CD8-positive, alpha-beta memory T cell (primary cell): Measurements from ENCODE around the gene PLCXD1. TPM values are rescaled to one million over a fixed set of nuclear protein-coding genes. Genes with fewer than 3 reads are reported as not detected.
"Not testable (repeated sequence)": the region's sequence is repeated elsewhere in the genome, so short reads cannot be mapped to it uniquely, and the experiment has no call there.

Source experiments
- CTCF ChIA-PET: fragments of 350-600 bp; sonication (Branson Sonifier 250); formaldehyde crosslinking; loops from one replicate; lab custom pipeline; 2021; ENCODE audit warnings: antibody characterized with exemption; lab: Charles Lee
- POLR2A ChIA-PET: fragments of 350-600 bp; sonication (Branson Sonifier 250); formaldehyde crosslinking; loops from one replicate; lab custom pipeline; 2021; ENCODE audit warnings: antibody characterized with exemption; lab: Charles Lee
- DNase-seq, 5 donors: peaks; one replicate each; pipeline versions ENCODE4 v3.0.0 to v3.0.0-alpha.2; 2020 to 2022; ENCODE audit warnings: mixed read lengths in 1 of 5
- H3K27ac ChIP-seq: one replicate; pipeline ENCODE4 v1.7.0; 2013; ENCODE audit warnings: low read depth, mild to moderate bottlenecking, low read length, moderate library complexity
- H3K27me3 ChIP-seq: 2 replicates; pipeline ENCODE4 v1.7.0; 2013; ENCODE audit warnings: low read length, mild to moderate bottlenecking; ENCODE audit not compliant: insufficient read depth, poor library complexity, severe bottlenecking
- H3K36me3 ChIP-seq: 2 replicates; pipeline ENCODE4 v1.7.0; 2013; ENCODE audit warnings: mild to moderate bottlenecking, low read length, moderate library complexity; ENCODE audit not compliant: insufficient read depth
- H3K4me1 ChIP-seq: 2 replicates; pipeline ENCODE4 v1.7.0; 2013; ENCODE audit warnings: mild to moderate bottlenecking, low read length, moderate library complexity; ENCODE audit not compliant: insufficient read depth
- H3K4me3 ChIP-seq: 2 replicates; pipeline ENCODE4 v1.7.0; 2013; ENCODE audit warnings: mild to moderate bottlenecking, low read length
- H3K9me3 ChIP-seq: 2 replicates; pipeline ENCODE4 v1.7.0; 2013; ENCODE audit warnings: mild to moderate bottlenecking, low read length
- H3K27ac Mint-ChIP-seq, 8 donors: one replicate each; pipeline ENCODE4 v1.8.0; 2020 to 2021; ENCODE audit warnings: mixed read lengths in 8 of 8, mild to moderate bottlenecking in 6 of 8, inconsistent platforms in 3 of 8, moderate library complexity in 3 of 8
- H3K27me3 Mint-ChIP-seq, 2 donors: one replicate each; pipeline ENCODE4 v1.8.0; 2020 to 2021; ENCODE audit warnings: mixed read lengths in 2 of 2, mild to moderate bottlenecking in 1 of 2, moderate library complexity in 1 of 2
- H3K36me3 Mint-ChIP-seq, 3 donors: one replicate each; pipeline ENCODE4 v1.8.0; 2020 to 2021; ENCODE audit warnings: mixed read lengths in 3 of 3, inconsistent platforms in 1 of 3, mild to moderate bottlenecking in 1 of 3
- H3K4me1 Mint-ChIP-seq, 3 donors: one replicate each; pipeline ENCODE4 v1.8.0; 2020 to 2021; ENCODE audit warnings: mixed read lengths in 3 of 3, inconsistent platforms in 1 of 3, mild to moderate bottlenecking in 1 of 3
- H3K4me3 Mint-ChIP-seq, 7 donors: one replicate each; pipeline ENCODE4 v1.8.0; 2020 to 2021; ENCODE audit warnings: mixed read lengths in 7 of 7, mild to moderate bottlenecking in 6 of 7, moderate library complexity in 4 of 7, inconsistent platforms in 2 of 7
- H3K9me3 Mint-ChIP-seq, 5 donors: one replicate each; pipeline ENCODE4 v1.8.0; 2020 to 2022; ENCODE audit warnings: mixed read lengths in 5 of 5, mild to moderate bottlenecking in 3 of 5, moderate library complexity in 2 of 5, inconsistent platforms in 1 of 5
- polyA plus RNA-seq: library from polyadenylated mRNA; unstranded; fragments of 300-500 nt; fragmentation: Illumina TruSeq; gene quantifications from one replicate; pipeline ENCODE4 v1.2.3, GENCODE V29; 2021
- total RNA-seq, 2 experiments: library from RNA; stranded (reverse); gene quantifications; one replicate each; pipeline ENCODE4 v1.2.3, GENCODE V29; 2021

Gene PLCXD1
- total RNA-seq (10 to 100 TPM; 28.5 to 30.6 TPM), polyA plus RNA-seq (4.6 TPM)

GRCh38 chrX:281166-281999 lies at the start of gene PLCXD1:
Gene PLCXD1 (plus strand): TSS chrX:281381. CDS start chrX:284188, 2,807 bp downstream.
- no peaks in the 10 kb centered on the region for H3K9me3 Mint-ChIP-seq
- peaks cover 0 to 11% (median 4%) of the 10 kb centered on the region in 3 donors for H3K36me3 Mint-ChIP-seq
- Histone ChIP-seq H3K4me1 (peaks cover 5% of the 10 kb centered on the region), H3K9me3 (no peaks in the 10 kb centered on the region), H3K27ac (peak within 1 kb of the TSS; percentile 38), H3K36me3 (peaks cover 9% of the 10 kb centered on the region), H3K4me3 (no peak within 1 kb of the TSS), H3K27me3 (no peaks in the 10 kb centered on the region)
- peaks cover 11 to 52% (median 22%) of the 10 kb centered on the region in 3 donors for H3K4me1 Mint-ChIP-seq
- peak within 1 kb of the TSS in 4 of 8 donors; percentile 33 to 92 (median 52) for H3K27ac Mint-ChIP-seq
- no peaks in the 10 kb centered on the region for H3K27me3 Mint-ChIP-seq
- peak within 1 kb of the TSS in 6 of 7 donors; percentile 6 to 70 (median 46) for H3K4me3 Mint-ChIP-seq
- no peak for DNase-seq
- POLR2A ChIA-PET = no interaction called here
- CTCF ChIA-PET = no interaction called here

GRCh38 chrX:231637-232277 lies 49.4 kb upstream of the PLCXD1 start:
- H3K36me3 Mint-ChIP-seq, H3K9me3 Mint-ChIP-seq, H3K27ac Mint-ChIP-seq, H3K4me1 ChIP-seq, H3K4me3 Mint-ChIP-seq, H3K27me3 Mint-ChIP-seq, CTCF ChIA-PET, POLR2A ChIA-PET, H3K27me3 ChIP-seq, H3K4me1 Mint-ChIP-seq, H3K36me3 ChIP-seq, H3K4me3 ChIP-seq, H3K27ac ChIP-seq, DNase-seq, H3K9me3 ChIP-seq: not testable (repeated sequence)

- H3K27me3 ChIP-seq, DNase-seq, H3K27ac Mint-ChIP-seq, H3K4me3 ChIP-seq, H3K4me3 Mint-ChIP-seq, H3K4me1 Mint-ChIP-seq, H3K9me3 Mint-ChIP-seq, CTCF ChIA-PET, POLR2A ChIA-PET, H3K36me3 Mint-ChIP-seq, H3K27ac ChIP-seq, H3K4me1 ChIP-seq, H3K27me3 Mint-ChIP-seq, H3K36me3 ChIP-seq, H3K9me3 ChIP-seq: not testable (repeated sequence)
Observed at GRCh38 chrX:232278-232655, 48.9 kb upstream of the PLCXD1 start.

GRCh38 chrX:236201-236600 lies 45.0 kb upstream of the PLCXD1 start:
- H3K27ac Mint-ChIP-seq, POLR2A ChIA-PET, DNase-seq, H3K36me3 Mint-ChIP-seq, CTCF ChIA-PET, H3K4me3 ChIP-seq, H3K27me3 Mint-ChIP-seq, H3K27me3 ChIP-seq, H3K36me3 ChIP-seq, H3K27ac ChIP-seq, H3K4me1 ChIP-seq, H3K4me3 Mint-ChIP-seq, H3K9me3 ChIP-seq, H3K4me1 Mint-ChIP-seq, H3K9me3 Mint-ChIP-seq: not testable (repeated sequence)

- CTCF ChIA-PET = no interaction called here
- Histone ChIP-seq H3K27ac (peak overlapping the region; percentile 51), H3K36me3 (no peaks in the 10 kb centered on the region), H3K4me3 (no peak overlapping the region), H3K4me1 (peaks cover 8% of the 10 kb centered on the region), H3K27me3 (no peaks in the 10 kb centered on the region), H3K9me3 (no peaks in the 10 kb centered on the region)
- H3K4me3 Mint-ChIP-seq = peak overlapping the region in 6 of 7 donors; percentile 66 to 85 (median 82)
- peak in 1 of 5 donors; percentile 26 for DNase-seq
- no peaks in the 10 kb centered on the region for H3K27me3 Mint-ChIP-seq
- no peaks in the 10 kb centered on the region for H3K36me3 Mint-ChIP-seq
- POLR2A ChIA-PET = no interaction called here
- peaks cover 0 to 3% (median 0%) of the 10 kb centered on the region in 5 donors for H3K9me3 Mint-ChIP-seq
- peak overlapping the region; percentile 89 to 98 (median 96) for H3K27ac Mint-ChIP-seq
- H3K4me1 Mint-ChIP-seq = peaks cover 22 to 24% (median 23%) of the 10 kb centered on the region in 3 donors
Observed at GRCh38 chrX:250965-251364, 30.2 kb upstream of the PLCXD1 start.

- H3K27ac Mint-ChIP-seq = peak overlapping the region; percentile 89 to 98 (median 96)
- H3K4me1 ChIP-seq, H3K9me3 Mint-ChIP-seq, H3K9me3 ChIP-seq, H3K27me3 ChIP-seq, POLR2A ChIA-PET, H3K36me3 Mint-ChIP-seq, H3K4me3 ChIP-seq, DNase-seq, H3K36me3 ChIP-seq, H3K27me3 Mint-ChIP-seq, CTCF ChIA-PET: not testable (repeated sequence)
- H3K4me3 Mint-ChIP-seq = peak overlapping the region in 6 of 7 donors; percentile 66 to 85 (median 82)
- peaks cover 22 to 24% (median 23%) of the 10 kb centered on the region in 3 donors for H3K4me1 Mint-ChIP-seq
- H3K27ac ChIP-seq = peak overlapping the region; percentile 51
Observed at GRCh38 chrX:251396-252243, 29.6 kb upstream of the PLCXD1 start.

- CTCF ChIA-PET = no interaction called here
- peak overlapping the region in 7 of 8 donors; percentile 26 to 96 (median 60) for H3K27ac Mint-ChIP-seq
- no peaks in the 10 kb centered on the region for H3K36me3 Mint-ChIP-seq
Observed at GRCh38 chrX:252244-252956, 28.8 kb upstream of the PLCXD1 start.

More at GRCh38 chrX:252244-252956, 28.8 kb upstream of the PLCXD1 start:
- H3K27ac ChIP-seq = no peak overlapping the region
- Mint-ChIP-seq H3K4me3 (peak overlapping the region in 6 of 7 donors; percentile 3 to 46 (median 24)), H3K9me3 (peaks cover 0 to 3% (median 0%) of the 10 kb centered on the region in 5 donors), H3K4me1 (peaks cover 22 to 24% (median 23%) of the 10 kb centered on the region in 3 donors), H3K27me3 (no peaks in the 10 kb centered on the region)
- H3K4me1 ChIP-seq = peaks cover 8% of the 10 kb centered on the region
- POLR2A ChIA-PET = no interaction called here
- no peaks in the 10 kb centered on the region for H3K36me3 ChIP-seq
- DNase-seq = no peak
- H3K4me3 ChIP-seq = no peak overlapping the region
- H3K9me3 ChIP-seq = no peaks in the 10 kb centered on the region
- H3K27me3 ChIP-seq = no peaks in the 10 kb centered on the region
